DLD1 (cell line): ENCODE data around the gene PELI1.

Source experiments
- in situ Hi-C: cut with HindIII; loops from 2 replicates; pipeline ENCODE4 v1.10.0; 2017; ENCODE audit warnings: low sequenced_read_pairs

The PELI1 gene

DNA sequence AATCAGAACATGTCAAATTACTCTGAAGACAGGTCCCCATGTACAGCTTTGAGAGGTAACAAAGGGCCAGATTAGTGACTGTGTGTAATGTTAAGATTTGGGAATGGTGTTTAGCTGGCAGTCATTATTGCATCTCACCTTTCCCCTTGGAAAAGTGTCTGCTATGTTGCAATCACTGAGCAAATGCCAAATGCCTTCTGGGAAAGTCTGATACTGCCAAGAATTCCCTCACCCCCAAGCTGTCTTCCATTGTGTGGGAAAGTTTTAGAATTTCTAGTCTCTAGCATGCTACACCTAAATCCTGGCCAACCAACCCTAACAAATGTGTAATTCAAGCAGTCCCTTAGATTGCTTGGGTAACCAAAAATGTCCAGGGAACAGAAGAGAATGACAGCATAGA lies 13.6 kb upstream of the PELI1 start:
- in situ Hi-C loops: no loop called here

DNA sequence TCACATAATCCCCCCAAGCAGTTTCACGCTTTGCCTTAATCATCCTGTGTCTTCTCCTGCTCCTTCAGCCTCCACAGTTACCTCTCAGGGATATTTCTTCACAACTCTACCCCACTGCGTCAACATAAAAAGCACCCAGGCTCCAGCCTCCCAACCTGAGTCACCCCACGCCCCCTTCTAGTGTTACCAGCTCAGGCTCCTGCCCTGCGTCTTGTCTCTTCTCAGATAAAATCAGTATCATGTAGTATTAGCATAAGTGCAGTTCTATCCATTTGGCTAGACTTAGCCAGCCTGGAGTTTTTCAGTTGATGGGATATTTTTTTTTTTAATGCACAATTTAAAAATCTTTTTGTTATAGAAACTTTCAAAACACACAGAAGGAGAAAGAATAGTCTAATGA lies 9.6 kb upstream of the PELI1 start:
- in situ Hi-C loops: no loop called here

- in situ Hi-C loops: no loop called here
These were observed 7.3 kb upstream of the PELI1 start for GRCh38 chr2:64151476-64151875.

DNA sequence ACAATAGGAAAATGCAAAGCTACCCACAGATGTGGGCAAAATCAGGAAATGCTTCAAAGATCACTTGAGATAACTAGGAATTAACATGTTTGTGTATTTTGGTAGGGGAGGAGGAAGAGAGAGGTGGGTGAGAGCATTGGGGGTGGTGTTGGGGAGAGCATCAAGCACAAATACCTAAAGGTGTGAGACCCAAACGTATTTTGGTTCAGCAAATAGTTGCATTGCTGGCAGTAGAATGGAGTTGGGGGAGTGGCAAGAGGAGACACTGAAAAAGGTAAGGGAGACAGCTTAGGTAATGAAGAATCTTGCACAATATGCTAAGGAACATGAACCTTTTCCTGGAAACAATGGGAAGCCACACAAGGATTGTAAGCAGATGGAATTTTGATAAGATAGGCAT lies 1.5 kb upstream of the PELI1 start:
- in situ Hi-C loops: no loop called here

DNA sequence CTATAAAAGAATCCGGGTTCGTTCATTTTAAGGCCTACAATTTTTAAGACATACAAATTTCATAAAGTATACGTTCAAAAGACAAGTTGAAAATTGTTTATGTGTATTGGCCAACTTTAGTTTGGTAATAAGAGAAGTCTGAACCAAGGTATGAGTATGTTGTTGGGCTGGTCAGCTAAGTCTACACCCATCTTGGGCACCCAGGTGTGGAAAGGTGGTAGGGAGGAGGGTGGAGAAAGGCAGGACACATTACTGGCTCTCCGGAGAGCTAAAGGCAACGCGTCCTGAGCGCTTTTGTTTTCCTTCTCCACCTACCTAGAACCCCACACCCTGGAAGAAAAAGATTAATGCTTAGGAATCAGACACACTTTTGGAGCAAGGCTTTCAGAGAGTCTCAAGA lies 899 bp upstream of the PELI1 start:
- in situ Hi-C loops: no loop called here

DNA sequence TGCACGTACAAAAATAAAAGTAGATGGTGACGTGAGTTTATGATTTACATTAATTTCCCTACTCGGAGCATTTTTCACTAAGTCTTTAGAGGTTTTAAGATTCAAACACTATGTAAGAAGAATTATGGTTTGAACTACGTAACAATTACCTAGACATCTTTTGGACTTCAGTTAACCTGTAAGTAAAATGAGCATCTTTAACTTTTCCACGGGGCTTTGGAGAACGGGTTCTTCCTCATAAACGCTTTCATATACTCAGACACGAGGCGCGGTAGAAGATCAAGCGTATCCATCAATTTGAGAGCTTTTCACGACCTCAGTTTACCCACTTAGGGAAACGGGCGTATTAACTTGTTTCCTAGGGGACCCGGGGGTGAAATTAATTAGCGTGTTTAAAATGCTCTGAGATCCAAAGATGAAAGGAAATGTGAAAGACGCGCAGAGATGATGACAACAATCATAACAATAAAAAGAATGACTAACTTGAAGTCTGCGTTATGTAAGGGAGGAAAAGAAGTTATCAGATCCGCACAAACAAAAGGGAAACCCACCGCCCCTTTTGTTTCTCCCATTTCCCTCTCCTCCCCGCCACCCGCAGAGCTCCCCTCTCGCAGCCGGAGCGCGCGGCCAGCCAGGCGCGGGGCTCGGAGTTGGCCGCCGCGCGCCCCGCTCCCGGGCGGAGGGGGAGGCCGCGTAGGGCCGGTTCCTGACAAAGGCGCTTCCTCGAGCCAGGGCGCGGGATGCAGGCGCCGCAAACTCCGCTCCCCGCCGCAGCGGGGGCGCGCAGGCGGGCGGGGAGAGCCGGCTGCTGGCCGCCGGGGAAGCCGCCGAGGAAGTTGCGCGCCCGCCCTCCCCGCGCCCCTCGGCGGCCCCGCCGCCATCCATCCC lies 807 bp downstream of the PELI1 start:
- in situ Hi-C loops: no loop called here

- in situ Hi-C loops: no loop called here
These were observed 1.5 kb downstream of the PELI1 start for GRCh38 chr2:64142741-64143168.

- in situ Hi-C loops: no loop called here
These were observed 2.4 kb downstream of the PELI1 start for GRCh38 chr2:64141674-64142405.

GRCh38 chr2:64140665-64141200 lies 3.5 kb downstream of the PELI1 start:
- in situ Hi-C loops: no loop called here

- in situ Hi-C loops: no loop called here
These were observed 4.3 kb downstream of the PELI1 start for GRCh38 chr2:64139956-64140355.

GRCh38 chr2:64137996-64138395 lies 6.2 kb downstream of the PELI1 start:
- in situ Hi-C loops: no loop called here

DNA sequence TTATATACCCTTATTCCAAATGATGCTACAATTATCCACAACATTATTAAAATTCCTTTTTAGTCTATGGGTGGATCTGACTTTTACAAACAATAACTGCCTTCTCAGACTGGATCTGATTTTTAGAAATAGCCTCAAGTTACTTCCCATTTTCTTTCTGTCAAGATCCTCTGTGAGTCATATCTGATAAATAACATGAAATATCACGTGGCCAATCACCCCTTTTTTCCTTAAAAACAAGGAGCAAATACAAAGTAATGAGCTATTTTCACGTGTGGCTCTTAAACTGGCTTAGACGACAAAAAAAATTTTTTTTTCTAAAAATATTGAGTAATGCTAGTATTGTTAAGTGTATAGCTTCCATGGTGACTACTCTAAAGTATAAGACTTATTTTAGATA lies 6.7 kb downstream of the PELI1 start:
- in situ Hi-C loops: no loop called here

DNA sequence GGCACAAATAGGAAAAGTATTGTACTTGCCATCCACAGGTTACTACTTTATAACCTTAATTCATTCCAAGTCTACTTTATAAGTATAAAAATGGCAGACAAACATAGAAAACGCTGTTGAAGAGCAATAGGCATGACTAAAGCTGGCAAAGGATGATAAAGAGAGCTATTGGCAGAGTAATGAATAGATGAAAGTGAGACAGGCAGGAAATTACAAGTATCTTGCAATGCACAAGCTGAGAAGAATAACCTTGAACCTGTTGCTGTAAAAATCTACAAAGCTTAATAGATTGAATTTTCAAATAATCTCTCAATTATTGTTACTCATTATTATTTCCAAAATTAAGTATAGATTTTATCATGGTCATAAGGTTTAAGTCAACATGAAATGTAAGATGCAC lies 8.8 kb downstream of the PELI1 start:
- in situ Hi-C loops: no loop called here

- in situ Hi-C loops: no loop called here
These were observed 9.4 kb downstream of the PELI1 start for GRCh38 chr2:64134813-64135212.

GRCh38 chr2:64133828-64134227 lies 10.4 kb downstream of the PELI1 start:
- in situ Hi-C loops: no loop called here

DNA sequence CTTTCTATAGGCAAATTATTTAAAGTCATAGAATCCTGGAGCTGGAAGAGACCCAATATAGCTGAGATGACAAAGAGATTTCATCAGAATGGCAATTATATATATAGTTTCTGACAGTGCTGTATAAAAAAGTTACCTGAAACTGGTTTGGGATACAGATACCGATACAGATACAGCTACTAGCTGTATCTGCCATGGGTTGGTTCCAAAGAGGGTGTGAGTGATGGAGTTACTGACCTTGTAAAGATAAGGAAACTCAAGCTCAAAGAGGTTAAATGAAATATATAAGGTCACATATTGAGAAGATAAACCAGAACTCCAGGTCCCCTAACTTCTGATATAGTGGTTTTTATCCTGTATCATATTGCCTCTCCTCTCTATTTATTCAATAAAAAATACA lies 10.9 kb downstream of the PELI1 start:
- in situ Hi-C loops: no loop called here

DNA sequence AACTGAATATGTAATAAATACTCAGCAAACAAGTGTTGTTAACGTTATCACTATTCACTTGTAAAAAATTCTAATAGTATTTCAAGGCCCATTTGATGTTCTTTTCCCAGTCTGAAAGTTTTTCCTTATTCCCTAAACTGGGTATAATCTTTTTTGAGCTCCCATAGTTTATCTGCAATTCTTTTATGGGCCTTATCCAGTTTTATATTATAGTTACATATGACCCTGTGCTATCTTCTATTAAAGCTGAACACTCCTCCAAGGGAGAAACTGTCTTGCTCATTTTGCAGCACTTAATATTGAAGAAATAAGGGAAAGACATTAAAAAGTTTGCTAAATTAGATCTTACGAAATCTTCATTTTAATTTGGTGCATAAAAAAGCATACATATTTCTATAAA lies 13.9 kb downstream of the PELI1 start:
- in situ Hi-C loops: no loop called here

DNA sequence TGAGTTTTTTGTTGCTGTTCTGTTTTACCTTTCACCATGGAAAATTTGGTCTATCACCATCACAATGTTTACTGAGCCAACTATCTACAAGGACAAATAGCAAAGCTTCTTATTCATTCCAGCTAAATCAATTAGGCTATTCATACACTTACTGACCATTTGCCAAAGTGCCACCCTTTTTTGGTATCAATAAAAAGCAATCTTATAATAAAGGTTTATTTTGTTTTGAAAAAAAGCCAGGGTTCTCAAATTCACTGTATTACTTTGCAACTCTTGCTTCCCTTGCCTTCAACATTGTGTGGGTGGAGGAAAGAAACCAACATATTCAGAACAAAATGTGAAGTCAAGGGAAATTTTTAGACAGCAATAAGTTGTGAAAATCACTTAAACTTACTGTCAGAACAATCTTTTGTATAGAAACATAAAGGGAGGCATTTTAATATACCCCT lies 15.3 kb downstream of the PELI1 start:
- in situ Hi-C loops: no loop called here

GRCh38 chr2:64128406-64128805 lies 15.8 kb downstream of the PELI1 start:
- in situ Hi-C loops: no loop called here

GRCh38 chr2:64127119-64127518 lies 17.1 kb downstream of the PELI1 start:
- in situ Hi-C loops: no loop called here

DNA sequence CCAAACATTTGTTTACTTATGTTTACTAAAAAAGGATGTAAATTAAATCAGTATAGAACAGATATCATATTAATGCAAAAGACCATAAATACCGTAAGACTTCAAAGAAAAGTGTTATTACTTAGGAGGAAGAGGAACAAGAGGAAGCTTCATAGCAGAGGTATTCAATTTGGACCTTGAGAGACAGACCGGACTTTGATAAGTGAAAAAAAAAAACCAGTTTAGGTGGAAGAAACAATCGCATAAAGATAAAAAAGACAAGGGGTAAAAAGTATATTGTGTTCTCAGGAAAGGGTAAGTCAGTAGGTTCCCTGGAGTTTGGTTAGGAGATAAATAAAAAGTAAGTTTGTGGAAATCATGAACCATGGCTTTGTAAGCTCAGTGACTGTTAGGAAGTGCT lies 17.6 kb downstream of the PELI1 start:
- in situ Hi-C loops: no loop called here

GRCh38 chr2:64124571-64124970 lies 19.6 kb downstream of the PELI1 start:
- in situ Hi-C loops: no loop called here
